Coronary artery (tissue), 2 donors: ENCODE measurements around the gene BBS1.

Experiments
- DNase-seq: peaks from one replicate; pipeline ENCODE4 v3.0.0-alpha.2; 2017; ENCODE audit warnings: low spot score
- H3K27ac ChIP-seq, 2 donors: fragments of 200-600 bp; sonication (generic); one replicate each; pipeline ENCODE4 v1.5.1; 2016 to 2019
- H3K4me3 ChIP-seq: fragments of 200-600 bp; sonication (generic); 2 replicates; pipeline ENCODE4 v1.5.1; 2016; ENCODE audit warnings: mild to moderate bottlenecking, moderate library complexity
- TF ChIP-seq, protein P1 (sequence below): fragments of 200-600 bp; sonication (generic); IDR thresholded peaks from one replicate; pipeline ENCODE4 v1.5.1; 2019; ENCODE audit warnings: antibody characterized with exemption

Gene BBS1

DNA sequence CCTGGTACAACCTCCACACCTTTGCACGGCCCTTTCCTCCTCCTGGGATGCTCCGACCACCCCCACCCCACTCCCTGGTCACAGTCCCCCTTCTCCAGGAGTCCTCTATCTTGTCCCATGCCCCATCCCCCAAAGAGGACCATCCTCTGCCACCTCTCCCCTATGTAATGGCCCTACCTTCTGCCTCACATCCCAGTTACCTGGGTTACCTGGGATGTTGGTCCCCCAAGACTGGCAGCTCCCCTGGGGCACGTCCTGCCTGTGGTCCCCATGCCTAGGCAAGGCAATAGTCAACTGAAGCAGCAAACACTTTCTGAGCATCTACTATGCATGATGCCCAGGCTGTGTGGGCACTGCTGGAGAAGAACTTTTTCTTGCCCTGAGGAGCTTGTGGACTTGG lies 45.0 kb downstream of the BBS1 start:
- H3K4me3 ChIP-seq = no peak overlapping the region
- TF ChIP-seq, protein P1, sequence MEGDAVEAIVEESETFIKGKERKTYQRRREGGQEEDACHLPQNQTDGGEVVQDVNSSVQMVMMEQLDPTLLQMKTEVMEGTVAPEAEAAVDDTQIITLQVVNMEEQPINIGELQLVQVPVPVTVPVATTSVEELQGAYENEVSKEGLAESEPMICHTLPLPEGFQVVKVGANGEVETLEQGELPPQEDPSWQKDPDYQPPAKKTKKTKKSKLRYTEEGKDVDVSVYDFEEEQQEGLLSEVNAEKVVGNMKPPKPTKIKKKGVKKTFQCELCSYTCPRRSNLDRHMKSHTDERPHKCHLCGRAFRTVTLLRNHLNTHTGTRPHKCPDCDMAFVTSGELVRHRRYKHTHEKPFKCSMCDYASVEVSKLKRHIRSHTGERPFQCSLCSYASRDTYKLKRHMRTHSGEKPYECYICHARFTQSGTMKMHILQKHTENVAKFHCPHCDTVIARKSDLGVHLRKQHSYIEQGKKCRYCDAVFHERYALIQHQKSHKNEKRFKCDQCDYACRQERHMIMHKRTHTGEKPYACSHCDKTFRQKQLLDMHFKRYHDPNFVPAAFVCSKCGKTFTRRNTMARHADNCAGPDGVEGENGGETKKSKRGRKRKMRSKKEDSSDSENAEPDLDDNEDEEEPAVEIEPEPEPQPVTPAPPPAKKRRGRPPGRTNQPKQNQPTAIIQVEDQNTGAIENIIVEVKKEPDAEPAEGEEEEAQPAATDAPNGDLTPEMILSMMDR = no peak
- no peak overlapping the region for H3K27ac ChIP-seq
- DNase-seq = no peak

DNA sequence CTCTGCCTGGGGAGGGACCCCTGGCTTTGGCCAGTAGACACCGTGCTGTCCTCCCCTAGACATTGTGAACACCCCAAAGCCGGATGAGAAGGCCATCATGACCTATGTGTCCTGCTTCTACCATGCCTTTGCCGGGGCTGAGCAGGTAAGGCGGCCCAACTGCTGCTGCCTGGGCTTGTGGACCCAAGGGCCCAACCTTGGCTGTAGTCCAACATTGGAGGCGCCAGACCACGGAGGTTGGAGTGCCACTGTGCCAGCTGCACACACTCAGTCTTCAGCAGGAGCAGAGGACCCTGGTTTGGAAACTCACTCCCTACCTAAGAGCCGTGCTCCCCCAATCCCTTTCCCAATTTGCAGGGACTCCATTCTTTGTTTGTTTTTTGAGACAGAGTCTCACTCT lies 45.7 kb downstream of the BBS1 start:
- Histone ChIP-seq H3K27ac (no peak overlapping the region), H3K4me3 (no peak overlapping the region)
- TF ChIP-seq, protein P1 = no peak
- no peak for DNase-seq

DNA sequence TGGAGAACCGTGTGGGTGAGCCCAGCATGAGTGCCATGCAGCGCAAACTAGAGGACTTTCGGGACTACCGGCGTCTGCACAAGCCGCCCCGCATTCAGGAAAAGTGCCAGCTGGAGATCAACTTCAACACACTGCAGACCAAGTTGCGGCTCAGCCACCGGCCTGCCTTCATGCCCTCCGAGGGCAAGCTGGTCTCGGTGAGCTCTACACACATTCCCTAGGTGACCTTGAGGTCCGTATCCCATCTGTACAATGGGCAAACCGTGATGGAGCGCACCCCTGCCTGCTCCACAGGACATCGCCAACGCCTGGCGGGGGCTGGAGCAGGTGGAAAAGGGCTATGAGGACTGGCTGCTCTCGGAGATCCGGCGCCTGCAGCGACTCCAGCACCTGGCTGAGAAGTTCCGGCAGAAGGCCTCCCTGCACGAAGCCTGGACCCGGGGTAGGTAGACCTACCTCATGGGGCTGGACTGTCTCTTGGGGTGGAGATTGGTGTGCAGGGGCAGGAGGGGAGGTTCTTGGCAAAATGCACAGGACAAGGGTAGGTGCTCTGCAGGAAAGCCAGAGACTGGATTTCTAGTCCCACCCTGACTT lies 47.4 kb downstream of the BBS1 start:
- no peak overlapping the region for H3K4me3 ChIP-seq
- peak; percentile 70 for DNase-seq
- H3K27ac ChIP-seq = no peak overlapping the region
- TF ChIP-seq, protein P1 = no peak

GRCh38 chr11:66559142-66559865 lies 48.9 kb downstream of the BBS1 start:
- TF ChIP-seq, protein P1 = no peak
- Histone ChIP-seq H3K27ac (peak overlapping the region in 1 of 2 donors; percentile 1), H3K4me3 (peak overlapping the region; percentile 57)
- peak; percentile 61 for DNase-seq

- peak overlapping the region in 1 of 2 donors; percentile 1 for H3K27ac ChIP-seq
- H3K4me3 ChIP-seq = no peak overlapping the region
- peak; percentile 70 for DNase-seq
- TF ChIP-seq, protein P1 = no peak
Observed at GRCh38 chr11:66559866-66560676, 49.6 kb downstream of the BBS1 start.

GRCh38 chr11:66561178-66561974 lies 50.9 kb downstream of the BBS1 start:
- DNase-seq = peak; percentile 70
- Histone ChIP-seq H3K27ac (no peak overlapping the region), H3K4me3 (no peak overlapping the region)
- TF ChIP-seq, protein P1 = no peak
